ENCODE results near the gene AHCTF1.

DNA sequence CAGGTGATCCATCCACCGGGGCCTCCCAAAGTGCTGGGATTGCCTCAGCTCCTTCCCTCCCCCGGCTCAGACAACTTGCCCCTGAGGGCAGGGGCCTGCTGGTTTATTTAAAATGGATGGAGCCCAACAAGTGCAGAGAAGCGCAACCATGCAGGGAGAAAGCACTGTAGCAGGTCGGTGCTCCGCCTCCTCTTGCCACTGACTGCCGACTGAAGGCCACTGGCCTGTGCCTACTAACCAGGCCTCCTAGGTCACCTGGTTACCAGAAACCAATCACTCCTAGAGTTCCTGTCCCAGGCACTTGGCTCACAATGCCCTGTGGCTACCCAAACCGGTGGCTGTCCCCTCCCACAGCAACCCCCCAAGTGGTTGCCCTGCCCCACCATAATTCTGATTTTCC, 40.2 kb upstream of the AHCTF1 start:
- TF ChIP-seq POLR2A (IDR thresholded peaks at IDR 0.05; ENCODE audit: low read depth, low read length) (no peak), POLR2AphosphoS5 (IDR thresholded peaks at IDR 0.05; ENCODE audit: low read depth, low read length) (no peak)

All from GM12891 (cell line).